Mesenchymal stem cell (in vitro differentiated cells and primary cell): ENCODE data around the gene TOX2.

Experiments
- DNase-seq: peaks from one replicate; pipeline ENCODE4 v3.0.0-alpha.2; 2013
- H2AFZ ChIP-seq: one replicate; pipeline ENCODE4 v1.6.1; 2013; ENCODE audit warnings: low read depth, mild to moderate bottlenecking, control low read depth, inconsistent platforms, low read length, moderate library complexity
- H2AK5ac ChIP-seq: 2 replicates; pipeline ENCODE4 v1.6.1; 2013; ENCODE audit warnings: low read length, moderate library complexity, mild to moderate bottlenecking, inconsistent platforms; ENCODE audit not compliant: severe bottlenecking
- H2BK120ac ChIP-seq: one replicate; pipeline ENCODE4 v1.6.1; 2013; ENCODE audit warnings: low read depth, mild to moderate bottlenecking, inconsistent platforms, low read length, moderate library complexity
- H2BK12ac ChIP-seq, 2 experiments: one replicate each; pipeline ENCODE4 v1.6.1; 2013; ENCODE audit warnings: inconsistent platforms in 2 of 2, low read length in 2 of 2, mild to moderate bottlenecking in 2 of 2, moderate library complexity in 2 of 2, control low read depth in 1 of 2
- H2BK15ac ChIP-seq: one replicate; pipeline ENCODE4 v1.6.1; 2013; ENCODE audit warnings: mild to moderate bottlenecking, low read depth, inconsistent platforms; ENCODE audit not compliant: poor library complexity, severe bottlenecking
- H2BK5ac ChIP-seq: 2 replicates; pipeline ENCODE4 v1.6.1; 2013; ENCODE audit warnings: low read depth, mild to moderate bottlenecking, low read length, control low read depth, inconsistent platforms; ENCODE audit not compliant: poor library complexity, severe bottlenecking
- H3K14ac ChIP-seq, 2 experiments: one replicate each; pipeline ENCODE4 v1.6.1; 2013; ENCODE audit warnings: inconsistent platforms in 2 of 2, low read length in 2 of 2, control low read depth in 1 of 2, mild to moderate bottlenecking in 1 of 2, moderate library complexity in 1 of 2
- H3K18ac ChIP-seq, 2 experiments: one replicate each; pipeline ENCODE4 v1.6.1; 2013; ENCODE audit warnings: inconsistent platforms in 2 of 2, low read length in 2 of 2, control low read depth in 1 of 2, low read depth in 1 of 2, mild to moderate bottlenecking in 1 of 2
- H3K23ac ChIP-seq, 2 experiments: one replicate each; pipeline ENCODE4 v1.6.1; 2013; ENCODE audit warnings: inconsistent platforms in 2 of 2, low read length in 2 of 2, mild to moderate bottlenecking in 2 of 2, moderate library complexity in 2 of 2, control low read depth in 1 of 2
- H3K27ac ChIP-seq: 2 replicates; pipeline ENCODE4 v1.5.1; 2013; ENCODE audit warnings: mild to moderate bottlenecking, moderate library complexity, low read length, control low read depth, inconsistent platforms; ENCODE audit not compliant: poor library complexity, severe bottlenecking
- H3K27me3 ChIP-seq, 2 experiments: 2 replicates each; pipeline versions ENCODE4 v1.6.1 to v1.7.0; 2013; ENCODE audit warnings: low read length in 2 of 2, mild to moderate bottlenecking in 2 of 2, moderate library complexity in 2 of 2, control low read depth in 1 of 2, inconsistent platforms in 1 of 2; ENCODE audit not compliant: control insufficient read depth in 1 of 2, insufficient read depth in 1 of 2
- H3K36me3 ChIP-seq, 2 experiments: 2 replicates each; pipeline versions ENCODE4 v1.6.1 to v1.7.0; 2013; ENCODE audit warnings: low read length in 2 of 2, control low read depth in 1 of 2, inconsistent platforms in 1 of 2, low read depth in 1 of 2, mild to moderate bottlenecking in 1 of 2; ENCODE audit not compliant: insufficient read depth in 2 of 2, control insufficient read depth in 1 of 2
- H3K4ac ChIP-seq, 2 experiments: one replicate each; pipeline ENCODE4 v1.6.1; 2013; ENCODE audit warnings: inconsistent platforms in 2 of 2, low read length in 2 of 2, mild to moderate bottlenecking in 2 of 2, moderate library complexity in 2 of 2, control low read depth in 1 of 2, low read depth in 1 of 2
- H3K4me1 ChIP-seq: 2 replicates; pipeline ENCODE4 v1.6.1; 2013; ENCODE audit warnings: low read depth, low read length, control low read depth; ENCODE audit not compliant: control insufficient read depth, insufficient read depth
- H3K4me2 ChIP-seq: 2 replicates; pipeline ENCODE4 v1.6.1; 2013; ENCODE audit warnings: low read length, mild to moderate bottlenecking, inconsistent platforms; ENCODE audit not compliant: poor library complexity, severe bottlenecking
- H3K4me3 ChIP-seq, 2 experiments: 2 replicates each; pipeline versions ENCODE4 v1.5.1 to v1.7.0; 2013; ENCODE audit warnings: low read length in 2 of 2, mild to moderate bottlenecking in 2 of 2, control low read depth in 1 of 2, low read depth in 1 of 2; ENCODE audit not compliant: insufficient read depth in 1 of 2
- H3K79me1 ChIP-seq: replicated peaks from 2 replicates; pipeline ENCODE4 v1.6.1; 2013; ENCODE audit warnings: mild to moderate bottlenecking, control low read depth, low read length, inconsistent platforms; ENCODE audit not compliant: poor library complexity, severe bottlenecking
- H3K9ac ChIP-seq: 2 replicates; pipeline ENCODE4 v1.7.0; 2013; ENCODE audit warnings: mild to moderate bottlenecking, low read length, moderate library complexity
- H3K9me3 ChIP-seq: 2 replicates; pipeline ENCODE4 v1.7.0; 2013; ENCODE audit warnings: mild to moderate bottlenecking, low read length; ENCODE audit not compliant: control insufficient read depth
- H4K8ac ChIP-seq: one replicate; pipeline ENCODE4 v1.6.1; 2013; ENCODE audit warnings: inconsistent platforms, mild to moderate bottlenecking, low read length, moderate library complexity
- H4K91ac ChIP-seq: one replicate; pipeline ENCODE4 v1.6.1; 2013; ENCODE audit warnings: mild to moderate bottlenecking, low read length, inconsistent platforms
- WGBS: methylation state at CpG from one replicate; pipeline ENCODE4 v1.1.7; 2013; ENCODE audit warnings: mixed read lengths; 5-methylcytosine and 5-hydroxymethylcytosine counted together

Gene TOX2

GRCh38 chr20:43994486-43995100 is 79.9 kb downstream of the TOX2 start:
- no peaks in the 10 kb centered on the region for H3K79me1 ChIP-seq
- no peaks in the 10 kb centered on the region for H3K9me3 ChIP-seq
- H3K4me1 ChIP-seq = no peaks in the 10 kb centered on the region
- H3K23ac ChIP-seq = no peak overlapping the region
- H2BK5ac ChIP-seq = no peak overlapping the region
- H4K91ac ChIP-seq = peak overlapping the region; percentile 34
- WGBS = 59% methylated on average over 7 of the region's 11 CpGs
- H3K4me3 ChIP-seq = no peak overlapping the region
- no peak overlapping the region for H3K4me2 ChIP-seq
- H3K9ac ChIP-seq = no peak overlapping the region
- H3K27ac ChIP-seq = no peak overlapping the region
- H3K27me3 ChIP-seq = peaks cover 0 to 4% of the 10 kb centered on the region in 2 experiments
- H3K14ac ChIP-seq = peak overlapping the region in 1 of 2 experiments; percentile 93
- H3K36me3 ChIP-seq = no peaks in the 10 kb centered on the region
- H4K8ac ChIP-seq = peak overlapping the region; percentile 66
- no peak overlapping the region for H3K4ac ChIP-seq
- peak overlapping the region; percentile 52 to 88 for H3K18ac ChIP-seq
- H2BK15ac ChIP-seq = no peak overlapping the region
- H2AK5ac ChIP-seq = no peak overlapping the region
- no peak overlapping the region for H2BK120ac ChIP-seq
- peak; percentile 53 for DNase-seq
- H2BK12ac ChIP-seq = peak overlapping the region in 1 of 2 experiments; percentile 57
- H2AFZ ChIP-seq = no peak overlapping the region

- Histone ChIP-seq H2AFZ (no peak overlapping the region), H3K36me3 (no peaks in the 10 kb centered on the region), H3K9ac (no peak overlapping the region), H2AK5ac (no peak overlapping the region), H3K9me3 (no peaks in the 10 kb centered on the region), H4K8ac (no peak overlapping the region), H3K14ac (no peak overlapping the region), H3K27ac (no peak overlapping the region), H3K27me3 (peaks cover 0 to 8% of the 10 kb centered on the region in 2 experiments), H3K79me1 (no peaks in the 10 kb centered on the region), H3K4me1 (no peaks in the 10 kb centered on the region), H2BK120ac (no peak overlapping the region), H3K4me2 (no peak overlapping the region), H3K23ac (no peak overlapping the region), H4K91ac (no peak overlapping the region), H2BK5ac (no peak overlapping the region), H2BK15ac (no peak overlapping the region), H3K18ac (no peak overlapping the region), H2BK12ac (no peak overlapping the region), H3K4me3 (no peak overlapping the region), H3K4ac (no peak overlapping the region)
- DNase-seq = no peak
Observed at GRCh38 chr20:43995645-43996044, 81.0 kb downstream of the TOX2 start.

GRCh38 chr20:43996240-43996930 is 81.7 kb downstream of the TOX2 start:
- H2BK12ac ChIP-seq = no peak overlapping the region
- no peak overlapping the region for H3K14ac ChIP-seq
- no peak overlapping the region for H4K91ac ChIP-seq
- H3K4me3 ChIP-seq = no peak overlapping the region
- H2AFZ ChIP-seq = no peak overlapping the region
- H3K9ac ChIP-seq = no peak overlapping the region
- H3K9me3 ChIP-seq = no peaks in the 10 kb centered on the region
- no peak overlapping the region for H3K27ac ChIP-seq
- no peak for DNase-seq
- H3K18ac ChIP-seq = peak overlapping the region in 1 of 2 experiments; percentile 44
- no peak overlapping the region for H2BK120ac ChIP-seq
- H3K23ac ChIP-seq = no peak overlapping the region
- H3K36me3 ChIP-seq = no peaks in the 10 kb centered on the region
- no peaks in the 10 kb centered on the region for H3K79me1 ChIP-seq
- no peak overlapping the region for H4K8ac ChIP-seq
- no peak overlapping the region for H2AK5ac ChIP-seq
- 84% methylated on average over 7 of the region's 7 CpGs for WGBS
- H3K27me3 ChIP-seq = peaks cover 0 to 14% of the 10 kb centered on the region in 2 experiments
- no peak overlapping the region for H3K4me2 ChIP-seq
- no peaks in the 10 kb centered on the region for H3K4me1 ChIP-seq
- H3K4ac ChIP-seq = no peak overlapping the region
- H2BK5ac ChIP-seq = no peak overlapping the region
- H2BK15ac ChIP-seq = peak overlapping the region; percentile 33

- H3K4me3 ChIP-seq = no peak overlapping the region
- H3K4ac ChIP-seq = no peak overlapping the region
- WGBS = 62% methylated on average over 4 of the region's 4 CpGs
- H3K9me3 ChIP-seq = no peaks in the 10 kb centered on the region
- no peak overlapping the region for H2AFZ ChIP-seq
- no peak overlapping the region for H3K23ac ChIP-seq
- H2BK12ac ChIP-seq = no peak overlapping the region
- no peak overlapping the region for H4K91ac ChIP-seq
- no peak for DNase-seq
- H3K27me3 ChIP-seq = peaks cover 0 to 27% of the 10 kb centered on the region in 2 experiments
- no peak overlapping the region for H3K27ac ChIP-seq
- H2BK15ac ChIP-seq = no peak overlapping the region
- no peak overlapping the region for H3K9ac ChIP-seq
- no peaks in the 10 kb centered on the region for H3K4me1 ChIP-seq
- no peak overlapping the region for H3K4me2 ChIP-seq
- H3K79me1 ChIP-seq = no peaks in the 10 kb centered on the region
- H3K14ac ChIP-seq = no peak overlapping the region
- H3K18ac ChIP-seq = no peak overlapping the region
- no peak overlapping the region for H2BK120ac ChIP-seq
- no peaks in the 10 kb centered on the region for H3K36me3 ChIP-seq
- H4K8ac ChIP-seq = no peak overlapping the region
- H2AK5ac ChIP-seq = no peak overlapping the region
- H2BK5ac ChIP-seq = no peak overlapping the region
Observed at GRCh38 chr20:43999848-44000247, 85.2 kb downstream of the TOX2 start.
